HG03565 (cell line): ENCODE results near the gene SHROOM2.

Experiments
- ATAC-seq: cut with Tn5 transposase; IDR thresholded peaks from one replicate; pipeline ENCODE4 v1.9.1; 2021; ENCODE audit warnings: mild to moderate bottlenecking, moderate library complexity; ENCODE audit not compliant: unreplicated experiment

The SHROOM2 gene

GRCh38 chrX:9935436-9935835, 149.2 kb downstream of the SHROOM2 start:
- no peak for ATAC-seq

GRCh38 chrX:9937761-9938160, 151.5 kb downstream of the SHROOM2 start:
- no peak for ATAC-seq

GRCh38 chrX:9938516-9938915, 152.3 kb downstream of the SHROOM2 start:
- no peak for ATAC-seq

GRCh38 chrX:9940421-9940820, 154.2 kb downstream of the SHROOM2 start:
- no peak for ATAC-seq

GRCh38 chrX:9942086-9942485, 155.9 kb downstream of the SHROOM2 start:
- ATAC-seq: peak; percentile 90

- ATAC-seq: no peak
Observed at GRCh38 chrX:9943420-9943819, 157.2 kb downstream of the SHROOM2 start.

GRCh38 chrX:9947131-9947794, 161.0 kb downstream of the SHROOM2 start:
- ATAC-seq: no peak

- ATAC-seq: no peak
Observed at GRCh38 chrX:9948406-9948805, 162.2 kb downstream of the SHROOM2 start.

GRCh38 chrX:9952300-9952699, 166.1 kb downstream of the SHROOM2 start:
- ATAC-seq: no peak

- ATAC-seq: no peak
Observed at GRCh38 chrX:9953396-9953795, 167.2 kb downstream of the SHROOM2 start.

GRCh38 chrX:9955506-9955905, 169.3 kb downstream of the SHROOM2 start:
- ATAC-seq: no peak

- ATAC-seq: no peak
Observed at GRCh38 chrX:9957743-9958142, 171.5 kb downstream of the SHROOM2 start.

GRCh38 chrX:9958183-9958582, 172.0 kb downstream of the SHROOM2 start:
- ATAC-seq: no peak

- no peak for ATAC-seq
Observed at GRCh38 chrX:9961750-9962149, 175.5 kb downstream of the SHROOM2 start.

- no peak for ATAC-seq
Observed at GRCh38 chrX:9966775-9967408, 180.7 kb downstream of the SHROOM2 start, which contains the start of gene CLDN34. CLDN34 (plus strand) TSS chrX:9967358; CDS start chrX:9967358, 0 bp downstream.

GRCh38 chrX:9977635-9978034, 191.4 kb downstream of the SHROOM2 start:
- no peak for ATAC-seq

- ATAC-seq: no peak
Observed at GRCh38 chrX:9980401-9980800, 194.2 kb downstream of the SHROOM2 start.

- ATAC-seq: no peak
Observed at GRCh38 chrX:9980927-9981326, 194.7 kb downstream of the SHROOM2 start.

GRCh38 chrX:9983441-9983840, 197.2 kb downstream of the SHROOM2 start:
- ATAC-seq: no peak

- no peak for ATAC-seq
Observed at GRCh38 chrX:9983846-9984245, 197.6 kb downstream of the SHROOM2 start.

GRCh38 chrX:9988762-9989161, 202.5 kb downstream of the SHROOM2 start:
- no peak for ATAC-seq

- no peak for ATAC-seq
Observed at GRCh38 chrX:9992061-9992460, 205.8 kb downstream of the SHROOM2 start.

- no peak for ATAC-seq
Observed at GRCh38 chrX:9992724-9993123, 206.5 kb downstream of the SHROOM2 start.
